Thymus (tissue), 11 donors: ENCODE results near the gene N4BP3. TPM values are rescaled to one million over a fixed set of nuclear protein-coding genes. Genes with fewer than 3 reads are reported as not detected.

Source experiments
- DNase-seq, 9 donors: peaks; one replicate each; pipeline ENCODE4 v3.0.0-alpha.2; 2013; ENCODE audit warnings: low spot score in 9 of 9, low read depth in 6 of 9, missing footprints in 1 of 9
- H3K27ac ChIP-seq, 2 donors: one replicate each; pipeline ENCODE4 v1.5.1; 2013; ENCODE audit warnings: control low read depth in 1 of 2, low read depth in 1 of 2, low read length in 1 of 2, mild to moderate bottlenecking in 1 of 2, moderate library complexity in 1 of 2
- H3K27me3 ChIP-seq, 2 donors: one replicate each; pipeline ENCODE4 v1.5.1; 2013; ENCODE audit warnings: low read length in 1 of 2; ENCODE audit not compliant: control insufficient read depth in 2 of 2, insufficient read depth in 1 of 2
- H3K36me3 ChIP-seq, 2 donors: one replicate each; pipeline ENCODE4 v1.5.1; 2013; ENCODE audit warnings: low read length in 1 of 2, mild to moderate bottlenecking in 1 of 2, moderate library complexity in 1 of 2; ENCODE audit not compliant: control insufficient read depth in 2 of 2, insufficient read depth in 2 of 2
- H3K4me1 ChIP-seq, 2 donors: one replicate each; pipeline ENCODE4 v1.5.1; 2013; ENCODE audit warnings: low read length in 2 of 2; ENCODE audit not compliant: control insufficient read depth in 2 of 2, insufficient read depth in 2 of 2
- H3K4me3 ChIP-seq, 2 donors: one replicate each; pipeline ENCODE4 v1.5.1; 2013; ENCODE audit warnings: low read length in 2 of 2, control low read depth in 1 of 2, mild to moderate bottlenecking in 1 of 2
- H3K9me3 ChIP-seq, 2 donors: one replicate each; pipeline ENCODE4 v1.5.1; 2013; ENCODE audit warnings: low read length in 1 of 2, mild to moderate bottlenecking in 1 of 2; ENCODE audit not compliant: control insufficient read depth in 2 of 2, insufficient read depth in 1 of 2
- WGBS: extraction: QIAGEN DNeasy Blood & Tissue Kit; methylation state at CpG from one replicate; pipeline ENCODE4 v1.1.7; 2013; 5-methylcytosine and 5-hydroxymethylcytosine counted together
- polyA plus RNA-seq: library from polyadenylated mRNA; stranded (reverse); fragments of 200-250 nt; gene quantifications from one replicate; pipeline ENCODE4 v1.2.3, GENCODE V29; 2013
- total RNA-seq: library from RNA; stranded (reverse); fragments of 120-200 nt; gene quantifications from one replicate; pipeline ENCODE4 v1.2.4, GENCODE V29; 2013
- donor health status: healthy.

N4BP3 gene
- total and polyA plus RNA-seq, 2 donors = 1.9 to 2.3 TPM

DNA sequence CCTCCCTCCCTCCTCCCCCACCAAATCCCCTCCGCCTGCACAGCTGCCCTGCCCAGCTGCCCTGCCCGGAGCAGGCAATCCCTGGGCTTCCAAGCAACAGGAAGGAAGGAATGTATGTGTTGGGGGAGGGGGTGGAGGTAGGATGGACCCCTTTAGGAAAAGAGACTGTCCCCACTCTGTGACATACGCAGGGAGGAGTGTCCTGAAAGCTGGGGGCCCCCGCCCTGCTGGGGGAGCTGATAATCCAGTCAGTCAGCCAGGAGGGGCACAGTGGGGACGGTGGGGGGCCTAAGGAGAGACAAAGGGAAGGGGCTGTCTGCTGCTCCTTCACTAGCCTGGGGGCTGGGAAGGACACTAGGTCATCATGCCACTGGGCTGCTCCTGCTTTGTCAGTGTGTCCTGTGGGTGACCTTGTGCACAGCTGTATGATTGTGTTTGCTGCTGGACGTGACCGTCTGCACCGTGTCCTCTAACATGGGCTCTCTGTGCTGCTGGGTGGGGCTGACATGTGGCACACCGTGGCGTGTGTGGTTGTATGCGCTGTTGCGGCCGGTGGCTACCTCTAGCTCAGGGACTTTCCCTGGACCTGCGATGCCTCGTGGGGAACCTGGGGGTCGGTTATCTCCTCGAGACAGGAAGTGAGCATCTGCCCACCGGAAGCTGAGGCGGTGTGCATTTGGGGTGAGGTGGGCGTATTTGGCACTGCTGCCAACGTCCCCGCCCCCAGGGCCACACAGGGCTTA is 3.0 kb downstream of the N4BP3 start:
- DNase-seq = peak in 2 of 9 donors; percentile 39 to 71
- Histone ChIP-seq H3K36me3 (no peaks in the 10 kb centered on the region), H3K4me3 (peak overlapping the region in 1 of 2 donors; percentile 11), H3K27me3 (peaks cover 46 to 71% of the 10 kb centered on the region in 2 donors), H3K27ac (no peak overlapping the region), H3K9me3 (peaks cover 0 to 11% of the 10 kb centered on the region in 2 donors), H3K4me1 (peaks cover 30 to 51% of the 10 kb centered on the region in 2 donors)
- WGBS = 13% methylated on average over 22 of the region's 22 CpGs

DNA sequence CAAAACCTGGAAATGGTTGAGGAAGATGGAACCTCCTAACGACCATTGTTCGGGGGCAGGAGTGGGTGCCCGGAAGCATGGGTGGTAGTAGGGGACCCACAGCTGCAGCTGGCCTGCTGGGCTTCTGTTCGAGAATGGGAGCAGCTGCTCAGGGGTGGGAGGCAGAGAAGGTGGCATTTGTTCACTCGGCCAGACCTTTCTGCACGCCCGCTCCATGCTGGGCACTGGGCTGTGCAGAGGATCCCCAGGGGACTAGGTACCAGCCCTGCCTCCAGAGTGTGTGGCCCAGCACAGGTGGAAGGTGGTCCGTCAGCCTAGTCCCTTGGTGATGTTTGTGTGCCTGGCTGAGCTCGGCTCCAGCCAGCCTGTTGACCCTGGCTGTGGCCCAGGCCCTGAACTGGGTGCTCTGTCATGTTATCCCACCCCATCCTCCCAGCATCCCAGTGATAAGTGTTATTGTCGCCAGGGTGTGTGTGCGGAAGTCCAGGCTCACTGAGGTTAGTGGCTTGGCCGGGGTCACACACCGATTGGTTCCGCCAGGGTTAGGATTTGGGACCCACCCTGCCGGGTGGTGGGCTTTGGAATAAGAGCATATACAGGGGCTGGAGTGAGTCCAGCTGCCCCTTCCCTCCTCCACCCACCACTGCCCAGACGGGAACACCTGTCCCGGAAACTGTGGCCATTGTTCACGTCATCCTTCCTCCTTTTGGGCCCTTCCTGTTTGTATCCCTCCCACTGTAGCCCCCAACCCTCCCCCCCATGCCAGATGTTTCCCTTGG is 4.8 kb downstream of the N4BP3 start:
- Histone ChIP-seq H3K9me3 (peaks cover 0 to 6% of the 10 kb centered on the region in 2 donors), H3K4me3 (no peak overlapping the region), H3K27ac (no peak overlapping the region), H3K4me1 (peaks cover 43 to 62% of the 10 kb centered on the region in 2 donors), H3K36me3 (no peaks in the 10 kb centered on the region), H3K27me3 (peaks cover 38 to 55% of the 10 kb centered on the region in 2 donors)
- DNase-seq = no peak
- WGBS = 77% methylated on average over 18 of the region's 18 CpGs

- H3K4me3 ChIP-seq = no peak overlapping the region
- no peak for DNase-seq
- H3K4me1 ChIP-seq = peaks cover 32 to 57% of the 10 kb centered on the region in 2 donors
- H3K9me3 ChIP-seq = peaks cover 0 to 3% of the 10 kb centered on the region in 2 donors
- no peak overlapping the region for H3K27ac ChIP-seq
- no peaks in the 10 kb centered on the region for H3K36me3 ChIP-seq
- 96% methylated on average over 27 of the region's 27 CpGs for WGBS
- peaks cover 20 to 39% of the 10 kb centered on the region in 2 donors for H3K27me3 ChIP-seq
Measured at GRCh38 chr5:178119915-178120606, 6.7 kb downstream of the N4BP3 start.

- Histone ChIP-seq H3K4me1 (peaks cover 32 to 50% of the 10 kb centered on the region in 2 donors), H3K9me3 (peaks cover 0 to 3% of the 10 kb centered on the region in 2 donors), H3K27me3 (peaks cover 12 to 31% of the 10 kb centered on the region in 2 donors), H3K4me3 (peak overlapping the region in 1 of 2 donors; percentile 49), H3K27ac (peak overlapping the region; percentile 86 to 92), H3K36me3 (no peaks in the 10 kb centered on the region)
- DNase-seq = peak; percentile 73 to 95 (median 83)
- WGBS = 21% methylated on average over 29 of the region's 29 CpGs
Measured at GRCh38 chr5:178120607-178121357, 7.5 kb downstream of the N4BP3 start.

GRCh38 chr5:178121391-178122276 is 8.3 kb downstream of the N4BP3 start:
- peak in 3 of 9 donors; percentile 43 to 55 (median 51) for DNase-seq
- no peaks in the 10 kb centered on the region for H3K36me3 ChIP-seq
- 78% methylated on average over 38 of the region's 38 CpGs for WGBS
- peaks cover 0 to 3% of the 10 kb centered on the region in 2 donors for H3K9me3 ChIP-seq
- peak overlapping the region; percentile 86 to 92 for H3K27ac ChIP-seq
- H3K4me1 ChIP-seq = peaks cover 30 to 42% of the 10 kb centered on the region in 2 donors
- H3K27me3 ChIP-seq = peaks cover 4 to 23% of the 10 kb centered on the region in 2 donors
- peak overlapping the region in 1 of 2 donors; percentile 49 for H3K4me3 ChIP-seq

DNA sequence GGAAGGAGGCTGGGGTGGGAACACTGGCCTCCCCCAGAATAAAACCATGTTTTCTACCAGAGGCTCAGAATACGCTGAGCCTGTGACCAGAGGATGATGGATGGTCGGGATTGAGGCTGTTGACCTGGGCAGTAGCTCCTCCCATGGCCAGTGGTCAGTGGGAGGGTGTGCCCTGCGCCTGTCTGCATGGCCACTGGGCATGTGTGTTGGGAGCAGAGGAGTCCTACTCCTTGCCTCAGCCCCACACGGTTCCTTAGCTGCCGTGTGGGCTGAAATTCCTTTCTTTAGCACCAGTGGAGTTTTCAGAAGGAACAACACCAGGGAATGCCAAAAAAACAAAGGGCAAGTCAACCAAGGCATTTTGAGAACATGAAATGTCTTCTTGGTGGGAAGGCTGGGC is 9.0 kb downstream of the N4BP3 start:
- H3K36me3 ChIP-seq = no peaks in the 10 kb centered on the region

GRCh38 chr5:178123094-178123965 is 10.0 kb downstream of the N4BP3 start:
- DNase-seq = no peak
- H3K9me3 ChIP-seq = peaks cover 0 to 3% of the 10 kb centered on the region in 2 donors
- no peaks in the 10 kb centered on the region for H3K36me3 ChIP-seq
- WGBS = 94% methylated on average over 13 of the region's 13 CpGs
- H3K27me3 ChIP-seq = peaks cover 0 to 6% of the 10 kb centered on the region in 2 donors
- peaks cover 17 to 34% of the 10 kb centered on the region in 2 donors for H3K4me1 ChIP-seq
- H3K27ac ChIP-seq = no peak overlapping the region
- H3K4me3 ChIP-seq = no peak overlapping the region

More for the DNA sequence above, 9.0 kb downstream of the N4BP3 start:
- Histone ChIP-seq H3K27me3 (peaks cover 0 to 16% of the 10 kb centered on the region in 2 donors), H3K9me3 (peaks cover 0 to 3% of the 10 kb centered on the region in 2 donors), H3K4me1 (peaks cover 23 to 35% of the 10 kb centered on the region in 2 donors), H3K4me3 (no peak overlapping the region), H3K27ac (no peak overlapping the region)
- WGBS = over 99% methylated on average over 5 of the region's 5 CpGs
- DNase-seq = no peak
